K562 (cell line): ENCODE results near the gene VAC14. TPM values are rescaled to one million over a fixed set of nuclear protein-coding genes. Genes with fewer than 3 reads are reported as not detected.

Source experiments
- ATAC-seq: fragments of 200-7000 bp; cut with Tn5 transposase; 3 replicates; pipeline ENCODE4 v1.9.1; 2020; ENCODE audit warnings: moderate library complexity
- BruUV-seq: library from RNA; stranded (reverse); fragments of 400-500 nt; replicated peaks from 2 replicates; lab custom pipeline; 2021; lab: Mats Ljungman, UMichigan
- CTCF ChIA-PET: fragments of 300-600 bp; formaldehyde crosslinking; extraction: SDS; loops from one replicate; lab custom pipeline; 2021; ENCODE audit warnings: low intra/inter-chr PET ratio; lab: Yijun Ruan, JAX
- POLR2A ChIA-PET: fragments of 300-600, 350-650 bp; sonication (Branson Sonifier 250); formaldehyde crosslinking; extraction: SDS; loops from one replicate; lab custom pipeline; 2021; ENCODE audit warnings: antibody characterized with exemption, inconsistent platforms; lab: Yijun Ruan, JAX
- DNase-seq, 4 experiments: peaks; one replicate each; pipeline versions ENCODE4 v3.0.0 to v3.0.0-alpha.2; 2011 to 2018; ENCODE audit warnings: low spot score in 3 of 4, mixed read lengths in 3 of 4; ENCODE audit errors: extremely low read depth in 1 of 4
- FAIRE-seq: peaks from 2 replicates; lab custom pipeline; 2011; peaks lifted over from hg19 to GRCh38; lab: Jason Lieb, UNC
- H2AFZ ChIP-seq: 2 replicates; pipeline ENCODE4 v1.6.0; 2011; ENCODE audit warnings: low read depth, low read length, control low read depth, inconsistent platforms
- H3K27ac ChIP-seq: fragments of 200-600 bp; 3 replicates; pipeline ENCODE4 v1.8.0; 2011; ENCODE audit warnings: low read depth, mild to moderate bottlenecking, control low read depth, inconsistent platforms, low read length, moderate library complexity, mixed read lengths; ENCODE audit errors: extremely low read depth
- H3K27me3 ChIP-seq, 2 experiments: fragments of 300-600 bp in 1 of 2; 2 replicates in 1 of 2; 3 replicates in 1 of 2; pipeline versions ENCODE4 v1.6.0 to v1.8.0; 2011; ENCODE audit warnings: inconsistent platforms in 2 of 2, low read length in 2 of 2, mild to moderate bottlenecking in 1 of 2, mixed read lengths in 1 of 2, moderate library complexity in 1 of 2; ENCODE audit not compliant: control insufficient read depth in 2 of 2, insufficient read depth in 2 of 2
- H3K36me3 ChIP-seq: fragments of 300-600 bp; 3 replicates; pipeline ENCODE4 v1.8.0; 2011; ENCODE audit warnings: mild to moderate bottlenecking, low read length, inconsistent platforms; ENCODE audit not compliant: control insufficient read depth, insufficient read depth
- H3K4me1 ChIP-seq, 2 experiments: fragments of 200-600 bp in 1 of 2; replicated peaks in 1 of 2; 2 replicates in 1 of 2; 3 replicates in 1 of 2; pipeline versions ENCODE4 v1.5.1 to v1.8.0; 2011; ENCODE audit warnings: inconsistent platforms in 2 of 2, low read length in 2 of 2, mild to moderate bottlenecking in 1 of 2, mixed read lengths in 1 of 2, moderate library complexity in 1 of 2; ENCODE audit not compliant: control insufficient read depth in 2 of 2, insufficient read depth in 2 of 2
- H3K4me2 ChIP-seq: 2 replicates; pipeline ENCODE4 v1.6.1; 2011; ENCODE audit warnings: low read length, control low read depth, inconsistent platforms, mixed read lengths; ENCODE audit not compliant: insufficient read depth
- H3K4me3 ChIP-seq: fragments of 200-600 bp; sonication (generic), shearing (Covaris generic); 2 replicates; pipeline ENCODE4 v1.5.1; 2016; ENCODE audit warnings: control low read depth, inconsistent platforms
- H3K79me2 ChIP-seq: fragments of 200-600 bp; 3 replicates; pipeline ENCODE4 v1.8.0; 2011; ENCODE audit warnings: low read length, inconsistent platforms; ENCODE audit not compliant: control insufficient read depth, insufficient read depth
- H3K9ac ChIP-seq, 2 experiments: 2 replicates each; pipeline versions ENCODE4 v1.6.0 to v1.6.1; 2011; ENCODE audit warnings: low read depth in 2 of 2, low read length in 2 of 2, control low read depth in 1 of 2, inconsistent platforms in 1 of 2, mild to moderate bottlenecking in 1 of 2, mixed read lengths in 1 of 2; ENCODE audit not compliant: insufficient read depth in 1 of 2
- H3K9me1 ChIP-seq: one replicate; pipeline ENCODE4 v1.6.0; 2011; ENCODE audit warnings: inconsistent platforms, mild to moderate bottlenecking, low read length, moderate library complexity; ENCODE audit not compliant: control insufficient read depth, insufficient read depth
- H3K9me3 ChIP-seq: replicated peaks from 2 replicates; pipeline ENCODE4 v1.5.1; 2011; ENCODE audit warnings: low read depth, low read length, inconsistent platforms; ENCODE audit not compliant: control insufficient read depth, insufficient read depth
- H4K20me1 ChIP-seq: replicated peaks from 2 replicates; pipeline ENCODE4 v1.6.1; 2011; ENCODE audit warnings: low read length, inconsistent platforms, mixed read lengths; ENCODE audit not compliant: control insufficient read depth, insufficient read depth
- ELF2 ChIP-seq: fragments of 250-450 bp; sonication (Bioruptor Pico); IDR thresholded peaks from 2 replicates; pipeline ENCODE4 v1.5.0; 2021; ENCODE audit warnings: mild to moderate bottlenecking
- HDAC8 ChIP-seq: fragments of 450-650 bp; IDR thresholded peaks from 2 replicates; pipeline ENCODE4 v1.6.1; 2016; ENCODE audit warnings: mild to moderate bottlenecking, missing genetic modification characterization, moderate library complexity, missing compliant biosample characterization
- KDM1A ChIP-seq, 2 experiments: fragments of 450-650 bp; IDR thresholded peaks; 2 replicates each; pipeline ENCODE4 v1.6.1; 2016; ENCODE audit warnings: mild to moderate bottlenecking in 2 of 2
- MXI1 ChIP-seq: IDR thresholded peaks from 2 replicates; pipeline ENCODE4 v1.6.1; 2011; ENCODE audit warnings: low read depth, mild to moderate bottlenecking, improper control_type of control experiment, low read length
- MYNN ChIP-seq, 2 experiments: sonication (generic); formaldehyde crosslinking in 1 of 2; IDR thresholded peaks; 2 replicates each; pipeline versions ENCODE4 v1.5.0 to v1.6.1; 2016 to 2020; ENCODE audit warnings: antibody characterized with exemption in 1 of 2, missing genetic modification reagents in 1 of 2
- NEUROD1 ChIP-seq: fragments of 150-350 bp; IDR thresholded peaks from 2 replicates; pipeline ENCODE4 v1.6.1; 2014; ENCODE audit warnings: borderline replicate concordance, low read length, low read depth; ENCODE audit not compliant: partially characterized antibody
- NUFIP1 ChIP-seq: fragments of 450-650 bp; IDR thresholded peaks from 2 replicates; pipeline ENCODE4 v1.6.1; 2018; ENCODE audit not compliant: partially characterized antibody
- RBM39 ChIP-seq: fragments of 200-400 bp; formaldehyde crosslinking; optimal IDR thresholded peaks from 2 replicates; pipeline ENCODE3; 2018; ENCODE audit warnings: low read depth, low read length
- SMARCA4 ChIP-seq: fragments of 450-650 bp; IDR thresholded peaks from 2 replicates; pipeline ENCODE4 v1.6.1; 2016
- SNRNP70 ChIP-seq: fragments of 200-400 bp; formaldehyde crosslinking; optimal IDR thresholded peaks from 2 replicates; pipeline ENCODE3; 2017; ENCODE audit warnings: low read depth, low read length
- TAL1 ChIP-seq: fragments of 450-650 bp; IDR thresholded peaks from 2 replicates; pipeline ENCODE4 v1.6.1; 2016; ENCODE audit warnings: mild to moderate bottlenecking
- U2AF1 ChIP-seq: fragments of 200-400 bp; formaldehyde crosslinking; optimal IDR thresholded peaks from 2 replicates; pipeline ENCODE3; 2017; ENCODE audit warnings: mild to moderate bottlenecking, low read depth, low read length, moderate library complexity
- WGBS: fragments of 100-300 bp; shearing (Covaris generic); methylation state at CpG from one replicate; pipeline ENCODE4 v1.1.6; 2016; ENCODE audit warnings: low coverage, mixed read lengths; ENCODE audit not compliant: insufficient coverage; ENCODE audit errors: missing lambda C conversion rate; 5-methylcytosine and 5-hydroxymethylcytosine counted together
- in situ Hi-C: fragments of 300-500 bp; cut with MboI; formaldehyde crosslinking; loops from 4 replicates; pipeline ENCODE4 v1.15.0; 2018; ENCODE audit warnings: inconsistent platforms, mixed read lengths
- intact Hi-C: fragments of 100-400 bp; cut with micrococcal nuclease; formaldehyde crosslinking; loops from 2 replicates; pipeline ENCODE4 v1.14.2; 2022
- polyA plus RNA-seq, 8 experiments: library from polyadenylated mRNA; depleted of rRNA in 4 of 8; stranded (reverse) in 5 of 8; unstranded in 3 of 8; fragments of >200 nt; fragmentation: Nextera tagmentation in 2 of 8; fragmentation: Illumina TruSeq in 1 of 8; extraction: Ambion mirVana in 2 of 8; extraction: Trizol in 1 of 8; gene quantifications; 2 replicates each; pipeline versions ENCODE4 v1.2.1 to v1.2.3, GENCODE V29; 2011 to 2014; ENCODE audit warnings: inconsistent platforms in 1 of 8, missing spikeins in 1 of 8
- total RNA-seq, 7 experiments: library from RNA; depleted of rRNA in 6 of 7; stranded (reverse); fragments of >200 nt in 6 of 7; fragmentation: Illumina TruSeq in 2 of 7; extraction: Trizol in 2 of 7; gene quantifications; 2 replicates each; pipeline versions ENCODE4 v1.2.1 to v1.2.3, GENCODE V29; 2011 to 2021; ENCODE audit warnings: low replicate concordance in 1 of 7
- TF ChIP-seq, protein P1 (sequence below), 2 experiments: fragments of 450-650 bp; conservative IDR thresholded peaks; 2 replicates each; pipeline ENCODE4 v1.6.1; 2017; ENCODE audit warnings: mild to moderate bottlenecking in 2 of 2, moderate library complexity in 2 of 2
- TF ChIP-seq, protein P2 (sequence below): fragments of 250-450 bp; sonication (Bioruptor Pico); IDR thresholded peaks from 2 replicates; pipeline ENCODE4 v1.9.0; 2021; ENCODE audit warnings: mild to moderate bottlenecking, inconsistent platforms
- TF ChIP-seq, protein P3 (sequence below): fragments of 150-350 bp; conservative IDR thresholded peaks from 2 replicates; pipeline ENCODE4 v1.6.1; 2014; ENCODE audit warnings: low read length

The VAC14 gene
- total and polyA plus RNA-seq, 9 of the 15 experiments (the other 6 are each of a cell fraction or from before 2014, with no cell fraction given), result 1.3 to 41.6 (median 26.6) TPM

DNA sequence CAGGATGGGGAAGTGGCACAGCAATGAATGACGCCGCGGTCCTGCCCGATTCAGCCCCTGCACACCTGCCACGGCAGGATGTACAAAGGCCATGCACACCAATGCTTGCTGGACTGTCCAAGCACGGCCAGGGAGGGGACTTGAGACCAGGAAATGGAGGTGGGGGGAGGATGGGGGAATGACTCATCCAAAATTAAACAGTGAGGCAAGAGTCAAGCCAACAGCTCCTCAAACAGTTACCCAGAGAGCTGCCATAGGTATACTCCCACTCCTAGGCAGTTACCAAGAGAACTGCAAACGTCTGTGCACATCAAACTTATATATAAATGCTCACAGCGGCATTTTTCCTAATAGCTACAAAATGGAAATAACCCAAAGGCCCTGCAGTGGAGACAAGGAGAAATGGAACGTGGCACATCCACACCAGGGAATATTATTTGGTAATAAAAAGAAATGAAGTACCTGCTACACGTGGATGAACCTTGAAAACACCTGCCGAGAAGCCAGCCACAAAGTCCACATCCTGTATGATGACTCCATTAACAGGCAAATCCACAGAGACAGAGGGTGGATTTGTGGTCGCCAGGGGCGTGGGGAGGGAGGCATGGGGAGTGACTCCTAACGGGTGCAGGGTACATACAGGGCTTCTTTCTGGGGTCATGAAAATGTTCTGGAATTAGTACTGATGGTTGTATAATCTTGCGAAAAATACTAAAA is 54.1 kb downstream of the VAC14 start:
- Histone ChIP-seq H3K9ac (peak overlapping the region; percentile 56 to 84), H3K79me2 (no peaks in the 10 kb centered on the region), H3K9me1 (no peaks in the 10 kb centered on the region), H3K36me3 (peaks cover 36% of the 10 kb centered on the region; the same call in 2 of the 3 replicates), H3K9me3 (peaks cover 7% of the 10 kb centered on the region; the same call in 1 of the 2 replicates), H3K4me3 (no peak overlapping the region), H3K27ac (peak overlapping the region; percentile 89), H4K20me1 (no peaks in the 10 kb centered on the region), H3K27me3 (no peaks in the 10 kb centered on the region), H2AFZ (peak overlapping the region; percentile 72), H3K4me2 (peak overlapping the region; percentile 45), H3K4me1 (peaks cover 33 to 47% of the 10 kb centered on the region in 2 experiments)
- ChIA-PET POLR2A (interaction anchor here (0.5 to 0.7 kb wide), 4 partner anchors 21 to 51 kb away, joined by 3 to 4 read pairs (median 3); no protein-coding TSS in a partner anchor), CTCF (no interaction called here)
- 19% methylated on average over 15 of the region's 15 CpGs for WGBS
- in situ Hi-C loops (no loop called here), intact Hi-C loops (no loop called here)
- BruUV-seq, result no TSS peak
- DNase-seq (peak; percentile 79 to 90 (median 84)), ATAC-seq (peak; percentile 96), FAIRE-seq (peak; percentile 99)
- TF ChIP-seq, protein P1, sequence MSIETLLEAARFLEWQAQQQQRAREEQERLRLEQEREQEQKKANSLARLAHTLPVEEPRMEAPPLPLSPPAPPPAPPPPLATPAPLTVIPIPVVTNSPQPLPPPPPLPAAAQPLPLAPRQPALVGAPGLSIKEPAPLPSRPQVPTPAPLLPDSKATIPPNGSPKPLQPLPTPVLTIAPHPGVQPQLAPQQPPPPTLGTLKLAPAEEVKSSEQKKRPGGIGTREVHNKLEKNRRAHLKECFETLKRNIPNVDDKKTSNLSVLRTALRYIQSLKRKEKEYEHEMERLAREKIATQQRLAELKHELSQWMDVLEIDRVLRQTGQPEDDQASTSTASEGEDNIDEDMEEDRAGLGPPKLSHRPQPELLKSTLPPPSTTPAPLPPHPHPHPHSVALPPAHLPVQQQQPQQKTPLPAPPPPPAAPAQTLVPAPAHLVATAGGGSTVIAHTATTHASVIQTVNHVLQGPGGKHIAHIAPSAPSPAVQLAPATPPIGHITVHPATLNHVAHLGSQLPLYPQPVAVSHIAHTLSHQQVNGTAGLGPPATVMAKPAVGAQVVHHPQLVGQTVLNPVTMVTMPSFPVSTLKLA (conservative IDR thresholded peaks at IDR 0.05), result peak in 1 of 2 experiments; percentile 24; a peak in 2 of 4 replicates
- TF ChIP-seq TAL1 (no peak), MXI1 (no peak), SNRNP70 (no peak), MYNN (IDR thresholded peaks at IDR 0.05) (peak; percentile 61; the same call in 1 of the 2 replicates), MYNN (CRISPR knock-in tag; IDR thresholded peaks at IDR 0.05) (no peak), HDAC8 (tag) (no peak), ELF2 (no peak), RBM39 (no peak), U2AF1 (no peak), KDM1A (IDR thresholded peaks at IDR 0.05) (no peak), SMARCA4 (peak; percentile 91), NEUROD1 (peak; percentile 33), NUFIP1 (no peak)
- TF ChIP-seq, protein P2, sequence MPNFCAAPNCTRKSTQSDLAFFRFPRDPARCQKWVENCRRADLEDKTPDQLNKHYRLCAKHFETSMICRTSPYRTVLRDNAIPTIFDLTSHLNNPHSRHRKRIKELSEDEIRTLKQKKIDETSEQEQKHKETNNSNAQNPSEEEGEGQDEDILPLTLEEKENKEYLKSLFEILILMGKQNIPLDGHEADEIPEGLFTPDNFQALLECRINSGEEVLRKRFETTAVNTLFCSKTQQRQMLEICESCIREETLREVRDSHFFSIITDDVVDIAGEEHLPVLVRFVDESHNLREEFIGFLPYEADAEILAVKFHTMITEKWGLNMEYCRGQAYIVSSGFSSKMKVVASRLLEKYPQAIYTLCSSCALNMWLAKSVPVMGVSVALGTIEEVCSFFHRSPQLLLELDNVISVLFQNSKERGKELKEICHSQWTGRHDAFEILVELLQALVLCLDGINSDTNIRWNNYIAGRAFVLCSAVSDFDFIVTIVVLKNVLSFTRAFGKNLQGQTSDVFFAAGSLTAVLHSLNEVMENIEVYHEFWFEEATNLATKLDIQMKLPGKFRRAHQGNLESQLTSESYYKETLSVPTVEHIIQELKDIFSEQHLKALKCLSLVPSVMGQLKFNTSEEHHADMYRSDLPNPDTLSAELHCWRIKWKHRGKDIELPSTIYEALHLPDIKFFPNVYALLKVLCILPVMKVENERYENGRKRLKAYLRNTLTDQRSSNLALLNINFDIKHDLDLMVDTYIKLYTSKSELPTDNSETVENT (CRISPR knock-in tag), result no peak
- TF ChIP-seq, protein P3, sequence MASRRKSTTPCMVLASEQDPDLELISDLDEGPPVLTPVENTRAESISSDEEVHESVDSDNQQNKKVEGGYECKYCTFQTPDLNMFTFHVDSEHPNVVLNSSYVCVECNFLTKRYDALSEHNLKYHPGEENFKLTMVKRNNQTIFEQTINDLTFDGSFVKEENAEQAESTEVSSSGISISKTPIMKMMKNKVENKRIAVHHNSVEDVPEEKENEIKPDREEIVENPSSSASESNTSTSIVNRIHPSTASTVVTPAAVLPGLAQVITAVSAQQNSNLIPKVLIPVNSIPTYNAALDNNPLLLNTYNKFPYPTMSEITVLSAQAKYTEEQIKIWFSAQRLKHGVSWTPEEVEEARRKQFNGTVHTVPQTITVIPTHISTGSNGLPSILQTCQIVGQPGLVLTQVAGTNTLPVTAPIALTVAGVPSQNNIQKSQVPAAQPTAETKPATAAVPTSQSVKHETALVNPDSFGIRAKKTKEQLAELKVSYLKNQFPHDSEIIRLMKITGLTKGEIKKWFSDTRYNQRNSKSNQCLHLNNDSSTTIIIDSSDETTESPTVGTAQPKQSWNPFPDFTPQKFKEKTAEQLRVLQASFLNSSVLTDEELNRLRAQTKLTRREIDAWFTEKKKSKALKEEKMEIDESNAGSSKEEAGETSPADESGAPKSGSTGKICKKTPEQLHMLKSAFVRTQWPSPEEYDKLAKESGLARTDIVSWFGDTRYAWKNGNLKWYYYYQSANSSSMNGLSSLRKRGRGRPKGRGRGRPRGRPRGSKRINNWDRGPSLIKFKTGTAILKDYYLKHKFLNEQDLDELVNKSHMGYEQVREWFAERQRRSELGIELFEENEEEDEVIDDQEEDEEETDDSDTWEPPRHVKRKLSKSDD, result 0 out of 2 replicates have a peak, but pooled peaks have one; percentile 58
